Measurements from ENCODE around the gene RHEX. TPM values are rescaled to one million over a fixed set of nuclear protein-coding genes. Genes with fewer than 3 reads are reported as not detected.
A peak's percentile ranks its signal among the peaks of the same experiment; 100 is the strongest.

Gene RHEX
- total and polyA plus RNA-seq, 2 experiments from 2014 or later: not detected

GRCh38 chr1:206030714-206031113, 22.3 kb upstream of the RHEX start:
- H3F3A ChIP-seq (ENCODE audit: insufficient read depth): no peaks in the 10 kb centered on the region
- 10 to 17% methylated on average over 4 of the region's 4 CpGs for WGBS, 2 experiments (ENCODE audit: low coverage in 1 of 2, low lambda C conversion rate in 2 of 2, missing lambda C conversion rate in 2 of 2)
- TF ChIP-seq EZH2phosphoT487 (IDR thresholded peaks at IDR 0.05; ENCODE audit: insufficient read depth, low read depth): no peak
- TF ChIP-seq EZH2 (IDR thresholded peaks at IDR 0.05; ENCODE audit: insufficient read depth, poor library complexity, severe bottlenecking): no peak
- H3K4me2 ChIP-seq (ENCODE audit: unreplicated experiment): no peak overlapping the region
- H3K4me1 ChIP-seq (ENCODE audit: insufficient read depth): 0 out of 2 replicates have a peak, but pooled peaks cover 6% of the 10 kb centered on the region
- no peaks in the 10 kb centered on the region for H3K79me2 ChIP-seq (ENCODE audit: insufficient read depth)
- H3K36me3 ChIP-seq (ENCODE audit: low read depth): no peaks in the 10 kb centered on the region
- no peaks in the 10 kb centered on the region for H3K9me2 ChIP-seq (ENCODE audit: insufficient read depth)
- H3K9ac ChIP-seq: no peak overlapping the region
- no peaks in the 10 kb centered on the region for H4K20me1 ChIP-seq (ENCODE audit: insufficient read depth)
- H3K27ac ChIP-seq: no peak overlapping the region
- in situ Hi-C loops (cut with MboI): no loop called here
- H3K9me3 ChIP-seq (ENCODE audit: low read depth): no peaks in the 10 kb centered on the region
- H2AFZ ChIP-seq: no peak overlapping the region
- no peak overlapping the region for H3K4me3 ChIP-seq
- DNase-seq: peak; percentile 82
- H3K27me3 ChIP-seq (replicated peaks; ENCODE audit: insufficient read depth): peaks cover 29% of the 10 kb centered on the region

- H4K20me1 ChIP-seq (ENCODE audit: insufficient read depth): no peaks in the 10 kb centered on the region
- H3K9me3 ChIP-seq (ENCODE audit: low read depth): no peaks in the 10 kb centered on the region
- H3K36me3 ChIP-seq (ENCODE audit: low read depth): no peaks in the 10 kb centered on the region
- no peak overlapping the region for H2AFZ ChIP-seq
- H3K9me2 ChIP-seq (ENCODE audit: insufficient read depth): no peaks in the 10 kb centered on the region
- H3K27me3 ChIP-seq (replicated peaks; ENCODE audit: insufficient read depth): peaks cover 47% of the 10 kb centered on the region
- no peaks in the 10 kb centered on the region for H3K79me2 ChIP-seq (ENCODE audit: insufficient read depth)
- H3K4me1 ChIP-seq (ENCODE audit: insufficient read depth): 0 out of 2 replicates have a peak, but pooled peaks cover 6% of the 10 kb centered on the region
- 65% methylated on average over 5 of the region's 5 CpGs for WGBS, 2 experiments (ENCODE audit: low coverage in 1 of 2, low lambda C conversion rate in 2 of 2, missing lambda C conversion rate in 2 of 2)
- in situ Hi-C loops (cut with MboI): no loop called here
- no peak overlapping the region for H3K4me3 ChIP-seq
- no peak overlapping the region for H3K9ac ChIP-seq
- no peak for TF ChIP-seq EZH2 (IDR thresholded peaks at IDR 0.05; ENCODE audit: insufficient read depth, poor library complexity, severe bottlenecking)
- no peak for TF ChIP-seq EZH2phosphoT487 (IDR thresholded peaks at IDR 0.05; ENCODE audit: insufficient read depth, low read depth)
- no peak overlapping the region for H3K27ac ChIP-seq
- H3K4me2 ChIP-seq (ENCODE audit: unreplicated experiment): no peak overlapping the region
- no peak for DNase-seq
- no peaks in the 10 kb centered on the region for H3F3A ChIP-seq (ENCODE audit: insufficient read depth)
These were observed 20.4 kb upstream of the RHEX start for GRCh38 chr1:206032380-206033140.

GRCh38 chr1:206035027-206035426, 17.9 kb upstream of the RHEX start:
- no peak overlapping the region for H3K4me3 ChIP-seq
- 69 to 76% methylated on average over 5 of the region's 5 CpGs for WGBS, 2 experiments (ENCODE audit: low coverage in 1 of 2, low lambda C conversion rate in 2 of 2, missing lambda C conversion rate in 2 of 2)
- no peaks in the 10 kb centered on the region for H3K4me1 ChIP-seq (ENCODE audit: insufficient read depth)
- no peaks in the 10 kb centered on the region for H3K9me3 ChIP-seq (ENCODE audit: low read depth)
- no peak overlapping the region for H3K9ac ChIP-seq
- no peaks in the 10 kb centered on the region for H4K20me1 ChIP-seq (ENCODE audit: insufficient read depth)
- DNase-seq: no peak
- no peaks in the 10 kb centered on the region for H3K79me2 ChIP-seq (ENCODE audit: insufficient read depth)
- H3K27ac ChIP-seq: no peak overlapping the region
- no peak overlapping the region for H3K4me2 ChIP-seq (ENCODE audit: unreplicated experiment)
- no peaks in the 10 kb centered on the region for H3K36me3 ChIP-seq (ENCODE audit: low read depth)
- peaks cover 53% of the 10 kb centered on the region for H3K27me3 ChIP-seq (replicated peaks; ENCODE audit: insufficient read depth)
- in situ Hi-C loops (cut with MboI): no loop called here
- TF ChIP-seq EZH2phosphoT487 (IDR thresholded peaks at IDR 0.05; ENCODE audit: insufficient read depth, low read depth): no peak
- TF ChIP-seq EZH2 (IDR thresholded peaks at IDR 0.05; ENCODE audit: insufficient read depth, poor library complexity, severe bottlenecking): no peak
- no peaks in the 10 kb centered on the region for H3K9me2 ChIP-seq (ENCODE audit: insufficient read depth)
- no peak overlapping the region for H2AFZ ChIP-seq
- H3F3A ChIP-seq (ENCODE audit: insufficient read depth): no peaks in the 10 kb centered on the region

GRCh38 chr1:206036663-206037455, 16.1 kb upstream of the RHEX start:
- H3F3A ChIP-seq (ENCODE audit: insufficient read depth): no peaks in the 10 kb centered on the region
- no peak overlapping the region for H3K4me2 ChIP-seq (ENCODE audit: unreplicated experiment)
- no peaks in the 10 kb centered on the region for H3K79me2 ChIP-seq (ENCODE audit: insufficient read depth)
- WGBS, 2 experiments (ENCODE audit: low coverage in 1 of 2, low lambda C conversion rate in 2 of 2, missing lambda C conversion rate in 2 of 2): 52 to 53% methylated on average over 2 of the region's 2 CpGs
- no peak overlapping the region for H3K27ac ChIP-seq
- H3K4me3 ChIP-seq: no peak overlapping the region
- in situ Hi-C loops (cut with MboI): no loop called here
- H4K20me1 ChIP-seq (ENCODE audit: insufficient read depth): no peaks in the 10 kb centered on the region
- H3K9me3 ChIP-seq (ENCODE audit: low read depth): no peaks in the 10 kb centered on the region
- H3K36me3 ChIP-seq (ENCODE audit: low read depth): no peaks in the 10 kb centered on the region
- H3K4me1 ChIP-seq (ENCODE audit: insufficient read depth): no peaks in the 10 kb centered on the region
- H3K9me2 ChIP-seq (ENCODE audit: insufficient read depth): no peaks in the 10 kb centered on the region
- TF ChIP-seq EZH2phosphoT487 (IDR thresholded peaks at IDR 0.05; ENCODE audit: insufficient read depth, low read depth) (no peak), EZH2 (IDR thresholded peaks at IDR 0.05; ENCODE audit: insufficient read depth, poor library complexity, severe bottlenecking) (no peak)
- no peak for DNase-seq
- peaks cover 72% of the 10 kb centered on the region for H3K27me3 ChIP-seq (replicated peaks; ENCODE audit: insufficient read depth)
- H2AFZ ChIP-seq: no peak overlapping the region
- no peak overlapping the region for H3K9ac ChIP-seq
